Middle frontal gyrus (tissue), 1 donor: ENCODE data around the gene OR5AU1.
"Not testable (repeated sequence)": the region's sequence is repeated elsewhere in the genome, so short reads cannot be mapped to it uniquely, and the experiment has no call there.

Experiments
- DNase-seq: peaks from one replicate; pipeline ENCODE4 v3.0.0-alpha.2; 2015; ENCODE audit warnings: low spot score; ENCODE audit errors: extremely low spot score

OR5AU1 gene

GRCh38 chr14:21171128-21171527 lies 15.3 kb upstream of the OR5AU1 start:
- no peak for DNase-seq

GRCh38 chr14:21169573-21169972 lies 13.7 kb upstream of the OR5AU1 start:
- DNase-seq, result no peak

- DNase-seq, result no peak
Measured at GRCh38 chr14:21168055-21168454, 12.2 kb upstream of the OR5AU1 start.

GRCh38 chr14:21165670-21166069 lies 9.8 kb upstream of the OR5AU1 start:
- DNase-seq, result not testable (repeated sequence)

GRCh38 chr14:21165002-21165605 lies 9.2 kb upstream of the OR5AU1 start:
- DNase-seq, result not testable (repeated sequence)

GRCh38 chr14:21163871-21164291 lies 8.0 kb upstream of the OR5AU1 start:
- DNase-seq, result no peak

- DNase-seq, result no peak
Measured at GRCh38 chr14:21162081-21162480, 6.2 kb upstream of the OR5AU1 start.

- DNase-seq, result no peak
Measured at GRCh38 chr14:21160061-21160610, 4.3 kb upstream of the OR5AU1 start.

- not testable (repeated sequence) for DNase-seq
Measured at GRCh38 chr14:21158175-21158574, 2.3 kb upstream of the OR5AU1 start.

GRCh38 chr14:21149641-21150367 lies 6.1 kb downstream of the OR5AU1 start:
- no peak for DNase-seq

GRCh38 chr14:21145437-21145836 lies 10.4 kb downstream of the OR5AU1 start:
- DNase-seq, result no peak

- no peak for DNase-seq
Measured at GRCh38 chr14:21142357-21142756, 13.5 kb downstream of the OR5AU1 start.

- no peak for DNase-seq
Measured at GRCh38 chr14:21136024-21136423, 19.8 kb downstream of the OR5AU1 start.

GRCh38 chr14:21133901-21134300 lies 22.0 kb downstream of the OR5AU1 start:
- no peak for DNase-seq

GRCh38 chr14:21123429-21123828 lies 32.4 kb downstream of the OR5AU1 start:
- DNase-seq, result no peak

- DNase-seq, result no peak
Measured at GRCh38 chr14:21121122-21121521, 34.7 kb downstream of the OR5AU1 start.

GRCh38 chr14:21120686-21121085 lies 35.2 kb downstream of the OR5AU1 start:
- no peak for DNase-seq

- no peak for DNase-seq
Measured at GRCh38 chr14:21118933-21119332, 36.9 kb downstream of the OR5AU1 start.

- no peak for DNase-seq
Measured at GRCh38 chr14:21113369-21113768, 42.5 kb downstream of the OR5AU1 start.

- DNase-seq, result no peak
Measured at GRCh38 chr14:21112255-21112654, 43.6 kb downstream of the OR5AU1 start.

- no peak for DNase-seq
Measured at GRCh38 chr14:21109377-21110138, 46.3 kb downstream of the OR5AU1 start.

GRCh38 chr14:21108791-21109190 lies 47.1 kb downstream of the OR5AU1 start:
- DNase-seq, result no peak
